Suprapubic skin (tissue), 4 donors: ENCODE data around the gene ANKH.

ENCODE experiments used
- EP300 ChIP-seq: sonication (generic); formaldehyde crosslinking; IDR thresholded peaks from one replicate; pipeline ENCODE4 v1.6.1; 2017; ENCODE audit warnings: antibody characterized with exemption
- POLR2A ChIP-seq, 2 donors: fragments of 450-650 bp; IDR thresholded peaks; one replicate each; pipeline ENCODE4 v1.6.1; 2017; ENCODE audit warnings: antibody characterized with exemption in 2 of 2, mild to moderate bottlenecking in 2 of 2, moderate library complexity in 2 of 2
- POLR2AphosphoS5 ChIP-seq, 3 donors: sonication (generic); formaldehyde crosslinking; IDR thresholded peaks; one replicate each; pipeline ENCODE4 v1.6.1; 2017; ENCODE audit warnings: antibody characterized with exemption in 3 of 3
- TF ChIP-seq, protein P1 (sequence below), 2 donors: fragments of 200-600 bp in 1 of 2; fragments of 450-650 bp in 1 of 2; sonication (generic) in 1 of 2; IDR thresholded peaks; one replicate each; pipeline ENCODE4 v1.5.1; 2016 to 2019; ENCODE audit warnings: antibody characterized with exemption in 2 of 2, mild to moderate bottlenecking in 1 of 2, moderate library complexity in 1 of 2

DNA sequence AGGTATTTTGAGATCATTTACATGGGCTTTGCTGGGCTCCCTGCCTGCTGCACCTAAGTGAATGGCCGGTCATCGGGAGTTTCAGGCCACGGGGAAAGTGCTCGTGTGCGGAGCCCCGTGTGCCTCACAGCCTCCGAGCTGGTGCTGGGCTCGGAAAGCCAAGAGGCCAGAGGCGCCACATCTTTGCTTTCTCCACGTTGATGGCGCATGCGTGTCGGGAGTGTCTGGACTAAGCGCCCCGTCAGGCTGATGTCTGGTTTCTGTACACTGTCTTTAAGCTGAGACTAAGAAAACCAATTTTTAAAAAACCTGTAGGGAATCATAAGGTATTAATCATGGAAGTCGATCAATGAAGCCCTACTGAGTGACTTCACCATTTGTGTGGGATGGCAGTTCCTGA, 137.9 kb downstream of the ANKH start:
- TF ChIP-seq, protein P1, sequence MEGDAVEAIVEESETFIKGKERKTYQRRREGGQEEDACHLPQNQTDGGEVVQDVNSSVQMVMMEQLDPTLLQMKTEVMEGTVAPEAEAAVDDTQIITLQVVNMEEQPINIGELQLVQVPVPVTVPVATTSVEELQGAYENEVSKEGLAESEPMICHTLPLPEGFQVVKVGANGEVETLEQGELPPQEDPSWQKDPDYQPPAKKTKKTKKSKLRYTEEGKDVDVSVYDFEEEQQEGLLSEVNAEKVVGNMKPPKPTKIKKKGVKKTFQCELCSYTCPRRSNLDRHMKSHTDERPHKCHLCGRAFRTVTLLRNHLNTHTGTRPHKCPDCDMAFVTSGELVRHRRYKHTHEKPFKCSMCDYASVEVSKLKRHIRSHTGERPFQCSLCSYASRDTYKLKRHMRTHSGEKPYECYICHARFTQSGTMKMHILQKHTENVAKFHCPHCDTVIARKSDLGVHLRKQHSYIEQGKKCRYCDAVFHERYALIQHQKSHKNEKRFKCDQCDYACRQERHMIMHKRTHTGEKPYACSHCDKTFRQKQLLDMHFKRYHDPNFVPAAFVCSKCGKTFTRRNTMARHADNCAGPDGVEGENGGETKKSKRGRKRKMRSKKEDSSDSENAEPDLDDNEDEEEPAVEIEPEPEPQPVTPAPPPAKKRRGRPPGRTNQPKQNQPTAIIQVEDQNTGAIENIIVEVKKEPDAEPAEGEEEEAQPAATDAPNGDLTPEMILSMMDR (IDR thresholded peaks at IDR 0.05): no peak
- TF ChIP-seq EP300: no peak
- no peak for TF ChIP-seq POLR2A (IDR thresholded peaks at IDR 0.05)
- no peak for TF ChIP-seq POLR2AphosphoS5 (IDR thresholded peaks at IDR 0.05)
